Gastrocnemius medialis (tissue), 4 donors: ENCODE measurements around the gene NCCRP1.

Source experiments
- POLR2A ChIP-seq, 2 donors: fragments of 450-650 bp; IDR thresholded peaks; one replicate each; pipeline ENCODE4 v1.6.1; 2017; ENCODE audit warnings: antibody characterized with exemption in 2 of 2, mild to moderate bottlenecking in 2 of 2, moderate library complexity in 2 of 2
- TF ChIP-seq, protein P1 (sequence below), 5 experiments: fragments of 450-650 bp in 3 of 5; fragments of 200-600 bp in 2 of 5; sonication (generic) in 2 of 5; IDR thresholded peaks in 4 of 5; conservative IDR thresholded peaks in 1 of 5; 1 replicate in 4 of 5; 2 replicates in 1 of 5; pipeline ENCODE4 v1.5.1; 2016 to 2019; ENCODE audit warnings: antibody characterized with exemption in 5 of 5, mild to moderate bottlenecking in 3 of 5, moderate library complexity in 3 of 5

DNA sequence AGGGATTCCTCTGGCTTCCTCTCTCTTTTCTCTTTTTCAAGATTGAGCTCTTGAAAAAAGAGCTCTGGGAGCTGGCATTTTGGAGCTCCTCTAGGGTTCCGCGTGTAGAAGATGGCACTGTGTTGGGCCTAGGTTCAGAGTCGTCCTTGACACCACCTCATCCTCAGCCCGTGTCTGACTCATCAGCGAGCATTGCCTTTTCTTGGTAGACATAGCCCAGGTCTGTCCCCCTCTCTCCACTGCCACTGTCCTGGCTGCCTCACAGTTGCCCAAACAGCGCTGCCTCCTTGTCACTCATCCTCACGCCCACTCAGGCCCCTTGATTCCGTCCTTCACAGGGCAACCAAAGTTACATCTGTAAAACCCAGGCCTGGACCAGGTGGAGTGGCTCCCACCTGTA lies 46.5 kb upstream of the NCCRP1 start:
- TF ChIP-seq, protein P1, sequence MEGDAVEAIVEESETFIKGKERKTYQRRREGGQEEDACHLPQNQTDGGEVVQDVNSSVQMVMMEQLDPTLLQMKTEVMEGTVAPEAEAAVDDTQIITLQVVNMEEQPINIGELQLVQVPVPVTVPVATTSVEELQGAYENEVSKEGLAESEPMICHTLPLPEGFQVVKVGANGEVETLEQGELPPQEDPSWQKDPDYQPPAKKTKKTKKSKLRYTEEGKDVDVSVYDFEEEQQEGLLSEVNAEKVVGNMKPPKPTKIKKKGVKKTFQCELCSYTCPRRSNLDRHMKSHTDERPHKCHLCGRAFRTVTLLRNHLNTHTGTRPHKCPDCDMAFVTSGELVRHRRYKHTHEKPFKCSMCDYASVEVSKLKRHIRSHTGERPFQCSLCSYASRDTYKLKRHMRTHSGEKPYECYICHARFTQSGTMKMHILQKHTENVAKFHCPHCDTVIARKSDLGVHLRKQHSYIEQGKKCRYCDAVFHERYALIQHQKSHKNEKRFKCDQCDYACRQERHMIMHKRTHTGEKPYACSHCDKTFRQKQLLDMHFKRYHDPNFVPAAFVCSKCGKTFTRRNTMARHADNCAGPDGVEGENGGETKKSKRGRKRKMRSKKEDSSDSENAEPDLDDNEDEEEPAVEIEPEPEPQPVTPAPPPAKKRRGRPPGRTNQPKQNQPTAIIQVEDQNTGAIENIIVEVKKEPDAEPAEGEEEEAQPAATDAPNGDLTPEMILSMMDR (IDR thresholded peaks at IDR 0.05 in 4 of 5, conservative IDR thresholded peaks at IDR 0.05 in 1 of 5), result no peak
- TF ChIP-seq POLR2A (IDR thresholded peaks at IDR 0.05), result no peak
